B cell (primary cell): ENCODE results near the gene CABLES2.

Experiments
- EZH2 ChIP-seq: IDR thresholded peaks from 2 replicates; pipeline ENCODE4 v1.6.1; 2012; ENCODE audit warnings: borderline replicate concordance, low read depth, mild to moderate bottlenecking, moderate library complexity, low read length; ENCODE audit not compliant: insufficient read depth, poor library complexity, severe bottlenecking
- TF ChIP-seq, protein P1 (sequence below): fragments of 200-600 bp; IDR thresholded peaks from one replicate; pipeline ENCODE4 v1.8.0; 2022; ENCODE audit warnings: antibody characterized with exemption, mild to moderate bottlenecking

DNA sequence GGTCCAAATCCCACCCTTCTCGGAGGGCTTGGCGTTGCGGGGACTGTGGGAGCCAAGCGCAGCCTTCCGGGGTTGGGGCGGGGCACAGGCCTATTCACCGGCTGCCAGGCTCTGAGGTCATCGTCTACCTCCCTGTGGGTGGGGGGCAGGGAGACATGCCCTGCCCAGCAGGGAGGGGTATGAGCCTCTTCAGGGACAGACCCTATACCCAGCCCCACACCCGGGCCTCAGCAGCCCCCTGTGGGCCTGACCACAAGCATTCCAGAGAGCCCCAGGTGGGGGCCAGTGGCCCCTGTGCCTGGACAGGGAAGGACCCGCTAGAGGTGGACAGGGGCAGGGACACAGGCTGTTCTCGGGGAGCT, 51.6 kb downstream of the CABLES2 start:
- TF ChIP-seq, protein P1, sequence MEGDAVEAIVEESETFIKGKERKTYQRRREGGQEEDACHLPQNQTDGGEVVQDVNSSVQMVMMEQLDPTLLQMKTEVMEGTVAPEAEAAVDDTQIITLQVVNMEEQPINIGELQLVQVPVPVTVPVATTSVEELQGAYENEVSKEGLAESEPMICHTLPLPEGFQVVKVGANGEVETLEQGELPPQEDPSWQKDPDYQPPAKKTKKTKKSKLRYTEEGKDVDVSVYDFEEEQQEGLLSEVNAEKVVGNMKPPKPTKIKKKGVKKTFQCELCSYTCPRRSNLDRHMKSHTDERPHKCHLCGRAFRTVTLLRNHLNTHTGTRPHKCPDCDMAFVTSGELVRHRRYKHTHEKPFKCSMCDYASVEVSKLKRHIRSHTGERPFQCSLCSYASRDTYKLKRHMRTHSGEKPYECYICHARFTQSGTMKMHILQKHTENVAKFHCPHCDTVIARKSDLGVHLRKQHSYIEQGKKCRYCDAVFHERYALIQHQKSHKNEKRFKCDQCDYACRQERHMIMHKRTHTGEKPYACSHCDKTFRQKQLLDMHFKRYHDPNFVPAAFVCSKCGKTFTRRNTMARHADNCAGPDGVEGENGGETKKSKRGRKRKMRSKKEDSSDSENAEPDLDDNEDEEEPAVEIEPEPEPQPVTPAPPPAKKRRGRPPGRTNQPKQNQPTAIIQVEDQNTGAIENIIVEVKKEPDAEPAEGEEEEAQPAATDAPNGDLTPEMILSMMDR = no peak
- no peak for TF ChIP-seq EZH2
